Measurements from ENCODE around the gene ATG16L2.
"Not testable (repeated sequence)": the region's sequence is repeated elsewhere in the genome, so short reads cannot be mapped to it uniquely, and the experiment has no call there.

The ATG16L2 gene

GRCh38 chr11:72778535-72779494 lies 35.4 kb upstream of the ATG16L2 start:
- no peak for DNase-seq (ENCODE audit: low read depth in 2 of 2, low spot score in 1 of 2)

DNA sequence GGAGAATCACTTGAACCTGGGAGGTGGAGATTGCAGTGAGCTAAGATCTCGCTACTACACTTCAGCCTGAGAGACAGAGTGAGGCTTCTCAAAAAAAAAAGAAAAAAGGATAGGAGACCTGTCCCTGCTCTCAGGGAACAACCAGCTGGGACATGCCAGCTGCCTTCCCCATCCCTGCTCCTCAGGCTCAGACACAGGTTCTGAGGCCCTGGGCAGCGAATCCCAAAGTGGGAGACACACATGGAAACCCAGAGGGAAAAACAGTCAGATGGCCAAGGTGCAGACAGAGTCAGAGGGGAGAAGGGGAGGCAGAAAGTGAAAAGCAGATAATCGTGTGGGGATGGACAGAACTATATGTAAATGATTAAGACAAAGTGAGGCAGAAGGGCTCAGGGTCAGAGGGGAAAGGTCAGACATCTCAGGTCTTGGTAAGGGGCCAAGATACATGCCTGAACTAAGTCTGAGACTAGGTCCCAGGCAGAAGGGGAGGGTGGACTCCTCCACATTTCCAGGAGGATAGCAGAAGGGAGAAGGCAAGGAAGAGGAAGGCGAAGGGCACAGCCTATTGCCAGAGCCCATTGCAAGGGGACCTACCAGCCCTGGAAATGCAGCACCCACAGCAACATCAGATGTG lies 34.6 kb upstream of the ATG16L2 start:
- no peak for DNase-seq (ENCODE audit: low read depth in 2 of 2, low spot score in 1 of 2)

- no peak for DNase-seq (ENCODE audit: low read depth in 2 of 2, low spot score in 1 of 2)
Observed at GRCh38 chr11:72780296-72781062, 33.7 kb upstream of the ATG16L2 start.

DNA sequence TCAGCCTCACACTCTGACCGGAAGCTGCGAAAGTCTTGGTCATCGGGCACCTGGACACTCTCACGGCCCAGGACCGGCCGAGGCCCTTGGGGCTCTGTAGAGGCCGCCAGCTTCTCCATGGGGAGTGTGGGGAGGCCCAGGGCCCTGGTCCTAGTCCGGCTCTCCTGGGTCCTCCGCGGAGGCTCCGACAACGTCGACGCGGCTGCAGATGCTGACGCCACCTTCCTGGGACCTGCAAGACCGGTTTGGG lies 33.2 kb upstream of the ATG16L2 start:
- DNase-seq (ENCODE audit: low read depth in 2 of 2, low spot score in 1 of 2), result no peak

- DNase-seq (ENCODE audit: low read depth in 2 of 2, low spot score in 1 of 2), result peak; percentile 22 to 46
Observed at GRCh38 chr11:72781313-72782080, 32.7 kb upstream of the ATG16L2 start.

GRCh38 chr11:72782081-72782920 lies 31.9 kb upstream of the ATG16L2 start:
- no peak for DNase-seq (ENCODE audit: low read depth in 2 of 2, low spot score in 1 of 2)

DNA sequence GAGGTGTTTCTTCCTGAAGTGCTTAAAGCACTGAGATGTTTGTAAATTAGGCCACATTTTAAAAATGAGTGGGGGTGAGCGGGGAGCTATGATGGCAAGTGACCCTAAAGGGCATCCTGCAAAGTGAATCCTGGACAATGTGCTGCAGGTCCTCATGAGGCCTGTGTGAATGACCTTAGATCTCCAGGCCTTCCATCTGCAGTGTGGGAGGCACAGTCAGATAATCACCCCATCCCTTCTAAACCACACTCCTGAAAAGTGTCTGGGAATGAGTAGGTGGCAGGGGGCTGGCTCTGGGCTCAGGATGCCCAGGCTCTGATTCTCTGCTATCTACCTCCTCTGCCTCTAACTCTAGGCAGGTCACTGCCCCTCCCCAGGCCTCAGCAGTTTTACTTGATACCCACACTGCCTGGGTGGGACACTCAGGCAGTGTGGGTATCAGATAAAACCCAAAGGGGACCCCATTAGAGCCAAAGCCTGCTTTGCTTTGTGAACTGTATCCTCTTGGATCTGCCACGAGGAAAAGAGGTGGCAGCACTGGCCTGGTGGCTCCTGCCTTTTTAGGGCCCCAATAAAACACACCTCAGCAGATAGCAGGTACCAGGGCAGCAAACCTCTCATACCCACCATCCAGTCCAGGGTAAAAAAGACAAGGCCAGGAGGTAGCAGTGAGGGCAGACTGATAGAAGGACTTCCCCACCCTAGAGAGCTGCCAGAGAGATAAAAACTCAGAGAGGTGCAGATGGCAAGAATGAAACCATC lies 30.9 kb upstream of the ATG16L2 start:
- DNase-seq (ENCODE audit: low read depth in 2 of 2, low spot score in 1 of 2), result no peak

- DNase-seq (ENCODE audit: low read depth in 2 of 2, low spot score in 1 of 2), result no peak
Observed at GRCh38 chr11:72784662-72785061, 29.5 kb upstream of the ATG16L2 start.

GRCh38 chr11:72786305-72787215 lies 27.7 kb upstream of the ATG16L2 start:
- no peak for DNase-seq (ENCODE audit: low read depth in 2 of 2, low spot score in 1 of 2)

- no peak for DNase-seq (ENCODE audit: low read depth in 2 of 2, low spot score in 1 of 2)
Observed at GRCh38 chr11:72787216-72788104, 26.8 kb upstream of the ATG16L2 start.

DNA sequence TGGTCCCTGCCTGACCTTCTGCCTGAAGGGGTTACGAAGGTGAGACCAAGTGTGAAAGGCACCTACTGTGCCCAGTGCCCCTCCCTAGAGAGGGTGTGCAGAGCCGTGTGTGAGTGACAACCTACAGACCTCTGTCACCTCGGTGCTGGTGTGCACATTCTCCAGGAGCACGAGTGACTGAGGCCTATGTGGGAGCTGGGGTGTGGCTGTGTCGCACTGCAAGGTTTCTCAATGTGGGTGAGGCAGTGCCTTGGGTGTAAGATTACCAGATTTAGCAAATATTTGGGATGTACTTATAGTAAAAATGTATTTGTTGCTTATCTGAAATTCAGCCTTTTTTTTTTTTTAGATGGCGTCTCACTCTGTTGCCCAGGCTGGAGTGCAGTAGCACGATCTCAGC lies 26.0 kb upstream of the ATG16L2 start:
- DNase-seq (ENCODE audit: low read depth in 2 of 2, low spot score in 1 of 2), result no peak

- no peak for DNase-seq (ENCODE audit: low read depth in 2 of 2, low spot score in 1 of 2)
Observed at GRCh38 chr11:72789493-72790131, 24.6 kb upstream of the ATG16L2 start.

DNA sequence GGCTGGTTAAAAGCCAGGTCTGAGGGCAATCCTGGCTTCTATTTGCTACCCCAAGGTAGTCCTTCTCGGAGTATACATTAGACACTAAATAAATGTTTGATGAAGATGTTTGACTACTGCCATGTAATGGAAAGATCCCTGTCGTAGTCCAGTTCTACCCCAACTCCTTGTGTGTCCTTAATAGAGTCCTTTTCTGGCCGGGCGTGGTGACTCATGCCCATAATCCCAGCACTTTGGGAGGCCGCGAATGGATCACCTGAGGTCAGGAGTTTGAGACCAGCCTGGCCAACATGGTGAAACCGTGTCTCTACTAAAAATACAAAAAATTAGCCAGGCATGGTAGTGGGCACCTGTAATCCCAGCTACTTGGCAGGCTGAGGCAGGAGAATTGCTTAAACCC lies 23.0 kb upstream of the ATG16L2 start:
- DNase-seq (ENCODE audit: low read depth in 2 of 2, low spot score in 1 of 2), result not testable (repeated sequence)

DNA sequence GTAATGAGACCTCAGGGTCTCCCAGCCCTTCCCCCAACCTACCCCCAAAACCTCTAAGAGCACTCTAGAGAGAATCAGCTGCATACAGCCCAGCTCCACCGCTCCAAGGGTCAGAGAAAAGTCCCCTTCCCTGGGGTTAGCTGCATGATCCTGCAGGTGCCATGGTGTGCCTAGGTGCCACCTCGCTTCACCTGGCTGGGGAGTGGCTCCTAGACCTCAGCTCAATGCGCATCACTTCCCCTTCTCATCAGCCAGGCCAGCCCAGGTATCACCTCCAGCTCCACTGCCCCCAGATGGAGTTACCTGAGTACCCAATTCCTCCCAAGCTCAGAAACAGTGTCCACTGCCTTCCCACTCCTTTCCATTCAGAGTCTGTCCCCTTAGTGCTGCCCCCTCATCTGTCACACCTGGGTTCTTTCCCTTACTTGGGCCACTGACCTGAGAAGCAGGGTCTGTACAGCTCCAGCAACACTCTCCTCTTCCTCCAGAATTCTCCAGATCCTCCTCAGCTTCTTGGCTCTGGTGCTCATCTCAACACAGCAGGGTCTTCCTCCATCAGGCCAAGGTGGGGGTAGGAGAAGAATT lies 21.7 kb upstream of the ATG16L2 start:
- DNase-seq (ENCODE audit: low read depth in 2 of 2, low spot score in 1 of 2), result no peak

- DNase-seq (ENCODE audit: low read depth in 2 of 2, low spot score in 1 of 2), result no peak
Observed at GRCh38 chr11:72793076-72793424, 21.2 kb upstream of the ATG16L2 start.

GRCh38 chr11:72793425-72794367 lies 20.5 kb upstream of the ATG16L2 start, which contains the start of gene STARD10:
Gene STARD10 (minus strand): TSS chr11:72794047. CDS start chr11:72781181, 12,866 bp downstream.
- DNase-seq (ENCODE audit: low read depth in 2 of 2, low spot score in 1 of 2), result peak; percentile 82 to 89

Data from stimulated activated CD8-positive, alpha-beta memory T cell treated with anti-CD3 and anti-CD28 coated beads, Interleukin-4, amount 100 ng/mL, for 4 hours (primary cell).